Progenitor cell of endocrine pancreas (in vitro differentiated cells): ENCODE measurements around the gene PHACTR4. TPM values are rescaled to one million over a fixed set of nuclear protein-coding genes. Genes with fewer than 3 reads are reported as not detected.

Experiments used
- DNase-seq: peaks from one replicate; pipeline ENCODE4 v3.0.0; 2021; ENCODE audit warnings: low spot score; ENCODE audit not compliant: unreplicated experiment
- H3K27ac Mint-ChIP-seq: 2 replicates; pipeline ENCODE4 v1.8.0; 2021; ENCODE audit warnings: mild to moderate bottlenecking, moderate library complexity, mixed read lengths
- H3K27me3 Mint-ChIP-seq: 2 replicates; pipeline ENCODE4 v1.8.0; 2021; ENCODE audit warnings: mixed read lengths
- H3K36me3 Mint-ChIP-seq: 2 replicates; pipeline ENCODE4 v1.8.0; 2022; ENCODE audit warnings: mixed read lengths; ENCODE audit not compliant: insufficient read depth
- H3K4me1 Mint-ChIP-seq: 2 replicates; pipeline ENCODE4 v1.8.0; 2021; ENCODE audit warnings: low read depth, mixed read lengths
- H3K4me3 Mint-ChIP-seq: 2 replicates; pipeline ENCODE4 v1.8.0; 2021; ENCODE audit warnings: low read depth, mild to moderate bottlenecking, moderate library complexity, mixed read lengths
- H3K9me3 Mint-ChIP-seq: 2 replicates; pipeline ENCODE4 v1.8.0; 2021; ENCODE audit warnings: low read depth, mixed read lengths
- total RNA-seq: library from RNA; stranded (reverse); gene quantifications from 2 replicates; pipeline ENCODE4 v1.2.1, GENCODE V29; 2021
- TF ChIP-seq, protein P1 (sequence below): fragments of 200-600 bp; sonication (generic); IDR thresholded peaks from one replicate; pipeline ENCODE4 v1.5.0; 2021; ENCODE audit warnings: antibody characterized with exemption, mild to moderate bottlenecking; ENCODE audit not compliant: unreplicated experiment

The PHACTR4 gene
- total RNA-seq, 1 donor from 2014 or later = 80.6 TPM

DNA sequence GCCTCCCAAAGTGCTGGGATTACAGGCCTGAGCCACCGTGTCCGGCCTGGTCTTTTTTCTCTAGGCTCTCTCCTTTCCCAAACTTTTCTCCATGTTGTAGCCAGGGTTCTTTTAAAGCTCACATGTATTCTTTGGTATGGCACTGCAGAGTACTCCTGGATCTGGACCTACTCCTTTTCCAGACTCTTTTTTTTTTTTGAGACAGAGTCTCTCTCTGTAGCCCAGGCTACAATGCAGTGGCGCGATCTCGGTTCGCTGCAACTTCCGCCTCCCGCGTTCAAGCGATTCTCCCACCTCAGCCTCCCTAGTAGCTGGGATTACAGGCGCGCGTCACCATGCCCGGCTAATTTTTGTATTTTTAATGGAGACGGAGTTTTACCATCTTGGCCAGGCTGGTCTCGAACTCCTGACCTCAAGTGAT lies 41.3 kb upstream of the PHACTR4 start:
- TF ChIP-seq, protein P1, sequence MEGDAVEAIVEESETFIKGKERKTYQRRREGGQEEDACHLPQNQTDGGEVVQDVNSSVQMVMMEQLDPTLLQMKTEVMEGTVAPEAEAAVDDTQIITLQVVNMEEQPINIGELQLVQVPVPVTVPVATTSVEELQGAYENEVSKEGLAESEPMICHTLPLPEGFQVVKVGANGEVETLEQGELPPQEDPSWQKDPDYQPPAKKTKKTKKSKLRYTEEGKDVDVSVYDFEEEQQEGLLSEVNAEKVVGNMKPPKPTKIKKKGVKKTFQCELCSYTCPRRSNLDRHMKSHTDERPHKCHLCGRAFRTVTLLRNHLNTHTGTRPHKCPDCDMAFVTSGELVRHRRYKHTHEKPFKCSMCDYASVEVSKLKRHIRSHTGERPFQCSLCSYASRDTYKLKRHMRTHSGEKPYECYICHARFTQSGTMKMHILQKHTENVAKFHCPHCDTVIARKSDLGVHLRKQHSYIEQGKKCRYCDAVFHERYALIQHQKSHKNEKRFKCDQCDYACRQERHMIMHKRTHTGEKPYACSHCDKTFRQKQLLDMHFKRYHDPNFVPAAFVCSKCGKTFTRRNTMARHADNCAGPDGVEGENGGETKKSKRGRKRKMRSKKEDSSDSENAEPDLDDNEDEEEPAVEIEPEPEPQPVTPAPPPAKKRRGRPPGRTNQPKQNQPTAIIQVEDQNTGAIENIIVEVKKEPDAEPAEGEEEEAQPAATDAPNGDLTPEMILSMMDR = no peak
- Mint-ChIP-seq H3K36me3 (peaks cover 8% of the 10 kb centered on the region), H3K9me3 (no peaks in the 10 kb centered on the region), H3K4me1 (peaks cover 16% of the 10 kb centered on the region), H3K4me3 (peak overlapping the region; percentile 94), H3K27ac (peak overlapping the region; percentile 98), H3K27me3 (no peaks in the 10 kb centered on the region)
- no peak for DNase-seq

DNA sequence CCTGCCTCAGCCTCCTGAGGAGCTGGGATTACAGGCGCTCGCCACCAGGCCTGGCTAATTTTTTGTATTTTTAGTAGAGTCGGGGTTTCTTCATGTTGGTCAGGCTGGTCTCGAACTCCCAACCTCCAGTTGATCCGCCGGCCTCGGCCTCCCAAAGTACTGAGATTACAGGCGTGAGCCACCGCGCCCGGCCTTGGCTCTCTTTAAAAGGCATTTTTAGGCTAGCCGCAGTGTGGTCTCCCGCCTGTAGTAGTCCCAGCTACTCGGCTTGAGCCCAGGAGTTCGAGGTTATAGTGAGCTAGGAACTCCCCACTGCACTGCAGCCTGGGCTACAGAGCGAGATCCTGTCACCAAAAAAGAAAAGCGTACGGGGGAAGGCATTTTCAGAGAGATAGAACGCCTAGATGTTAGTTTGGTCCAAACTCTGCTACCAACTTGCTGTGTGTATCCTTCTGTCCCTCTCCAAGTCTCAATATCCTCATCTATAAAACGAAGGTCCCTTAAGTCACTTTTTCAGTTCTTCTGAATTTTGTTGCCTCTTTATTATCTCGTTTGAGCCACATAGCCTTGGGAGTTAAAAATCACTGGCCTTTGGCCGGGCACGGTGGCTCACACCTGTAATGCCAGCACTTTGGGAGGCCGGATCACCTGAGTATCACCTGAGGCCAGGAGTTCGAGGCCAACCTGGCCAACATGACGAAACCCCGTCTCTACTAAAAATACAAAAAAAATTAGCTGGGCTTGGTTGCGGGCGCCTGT lies 40.0 kb upstream of the PHACTR4 start:
- no peak for DNase-seq
- H3K27me3 Mint-ChIP-seq = no peaks in the 10 kb centered on the region
- peaks cover 9% of the 10 kb centered on the region for H3K4me1 Mint-ChIP-seq
- no peaks in the 10 kb centered on the region for H3K9me3 Mint-ChIP-seq
- peak overlapping the region; percentile 98 for H3K27ac Mint-ChIP-seq
- TF ChIP-seq, protein P1 = peak; percentile 26
- H3K36me3 Mint-ChIP-seq = peaks cover 12% of the 10 kb centered on the region
- H3K4me3 Mint-ChIP-seq = peak overlapping the region; percentile 94

DNA sequence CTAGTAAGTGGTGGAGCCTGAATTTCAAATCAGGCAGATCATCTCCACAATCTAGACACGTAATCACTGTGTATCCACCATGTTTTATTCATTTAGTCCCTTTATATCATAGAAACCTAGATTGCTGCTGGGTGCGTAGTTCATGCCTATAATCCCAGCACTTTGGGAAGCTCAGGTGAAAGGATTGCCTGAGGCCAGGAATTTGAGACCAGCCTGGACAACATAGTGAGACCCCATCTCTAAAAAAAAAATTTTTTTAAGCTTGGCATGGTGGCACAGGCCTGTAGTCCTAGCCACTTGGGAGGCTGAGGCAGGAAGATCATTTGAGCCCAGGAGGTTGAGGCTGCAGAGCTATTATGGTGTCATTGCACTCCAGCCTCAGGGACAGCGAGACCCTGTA lies 30.6 kb upstream of the PHACTR4 start:
- no peaks in the 10 kb centered on the region for H3K4me1 Mint-ChIP-seq
- peaks cover 6% of the 10 kb centered on the region for H3K36me3 Mint-ChIP-seq
- no peak overlapping the region for H3K4me3 Mint-ChIP-seq
- TF ChIP-seq, protein P1 = no peak
- H3K9me3 Mint-ChIP-seq = no peaks in the 10 kb centered on the region
- no peaks in the 10 kb centered on the region for H3K27me3 Mint-ChIP-seq
- no peak for DNase-seq
- no peak overlapping the region for H3K27ac Mint-ChIP-seq

DNA sequence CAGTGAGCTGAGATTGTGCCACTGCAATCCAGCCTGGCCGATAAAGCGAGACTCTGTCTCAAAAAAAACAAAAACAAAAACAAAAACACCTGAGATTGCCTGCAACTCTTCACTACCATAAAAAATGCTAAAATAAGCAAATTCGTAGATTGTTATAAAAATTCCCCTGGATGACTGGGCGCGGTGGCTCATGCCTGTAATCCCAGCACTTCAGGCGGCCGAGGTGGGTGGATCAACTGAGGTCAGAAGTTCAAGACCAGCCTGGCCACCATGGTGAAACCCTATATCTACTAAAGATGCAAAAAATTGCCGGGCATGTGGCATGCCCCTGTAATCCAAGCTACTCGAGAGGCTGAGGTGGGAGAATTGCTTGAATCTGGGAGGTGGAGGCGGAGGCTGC lies 30.0 kb upstream of the PHACTR4 start:
- Mint-ChIP-seq H3K4me1 (no peaks in the 10 kb centered on the region), H3K27me3 (no peaks in the 10 kb centered on the region), H3K4me3 (no peak overlapping the region), H3K9me3 (no peaks in the 10 kb centered on the region), H3K36me3 (peaks cover 2% of the 10 kb centered on the region), H3K27ac (no peak overlapping the region)
- TF ChIP-seq, protein P1 = no peak
- no peak for DNase-seq

DNA sequence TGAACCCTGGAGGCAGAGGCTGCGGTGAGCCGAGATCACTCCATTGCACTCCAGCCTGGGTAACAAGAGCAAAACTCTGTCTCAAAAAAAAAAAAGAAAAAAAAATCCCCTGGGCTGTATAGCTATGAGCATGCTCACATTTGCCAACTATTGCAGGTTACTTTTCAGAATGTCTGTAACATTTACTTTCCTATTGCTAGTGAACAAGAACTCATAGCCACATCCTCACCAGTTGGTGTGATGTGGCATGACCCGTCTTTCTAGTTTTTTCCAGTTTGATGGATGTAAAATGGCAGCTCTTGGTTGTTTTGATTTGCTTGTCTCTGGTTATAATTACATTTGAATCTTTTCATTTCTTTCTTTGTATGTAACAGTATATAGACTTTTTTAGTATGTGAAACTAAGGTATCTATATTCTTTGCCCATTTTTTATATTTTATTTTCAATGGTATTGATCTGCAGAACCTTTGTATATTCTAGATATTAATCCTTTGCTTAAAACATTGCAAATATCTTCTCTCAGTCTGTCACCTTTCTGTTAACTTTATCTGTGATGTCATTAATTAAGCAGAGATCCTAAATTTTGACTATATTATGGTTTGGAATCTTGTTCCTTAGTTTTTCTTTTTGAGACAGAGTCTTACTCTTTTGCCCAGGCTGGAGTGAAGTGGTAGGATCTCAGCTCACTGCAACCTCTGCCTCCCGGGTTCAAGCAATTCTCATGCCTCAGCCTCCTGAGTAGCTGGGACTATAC lies 29.1 kb upstream of the PHACTR4 start:
- no peak for DNase-seq
- Mint-ChIP-seq H3K27me3 (no peaks in the 10 kb centered on the region), H3K9me3 (no peaks in the 10 kb centered on the region), H3K27ac (no peak overlapping the region), H3K4me1 (no peaks in the 10 kb centered on the region), H3K36me3 (no peaks in the 10 kb centered on the region), H3K4me3 (no peak overlapping the region)
- TF ChIP-seq, protein P1 = no peak
